ENCODE measurements around the gene SYTL1. TPM values are rescaled to one million over a fixed set of nuclear protein-coding genes. Genes with fewer than 3 reads are reported as not detected.

SYTL1 gene
- total RNA-seq, 3 donors from 2014 or later, result 5.9 to 6.8 (median 6.3) TPM

- ATAC-seq (no peak), DNase-seq (no peak)
- H3K4me3 Mint-ChIP-seq, result no peak overlapping the region
- H3K9me3 Mint-ChIP-seq, result no peaks in the 10 kb centered on the region
- no peaks in the 10 kb centered on the region for H3K27me3 Mint-ChIP-seq (ENCODE audit: low read depth)
- H3K4me1 Mint-ChIP-seq (ENCODE audit: low read depth), result no peaks in the 10 kb centered on the region
- H3K36me3 Mint-ChIP-seq (ENCODE audit: insufficient read depth), result peaks cover 3% of the 10 kb centered on the region
Observed at GRCh38 chr1:27306071-27306470, 35.8 kb upstream of the SYTL1 start.

GRCh38 chr1:27306892-27307761 lies 34.7 kb upstream of the SYTL1 start:
- H3K27me3 Mint-ChIP-seq (ENCODE audit: low read depth), result no peaks in the 10 kb centered on the region
- ATAC-seq, result no peak
- no peak for DNase-seq
- no peaks in the 10 kb centered on the region for H3K9me3 Mint-ChIP-seq
- H3K36me3 Mint-ChIP-seq (ENCODE audit: insufficient read depth), result peaks cover 1% of the 10 kb centered on the region
- no peaks in the 10 kb centered on the region for H3K4me1 Mint-ChIP-seq (ENCODE audit: low read depth)
- no peak overlapping the region for H3K4me3 Mint-ChIP-seq

- Mint-ChIP-seq H3K27me3 (ENCODE audit: low read depth) (no peaks in the 10 kb centered on the region), H3K9me3 (no peaks in the 10 kb centered on the region), H3K4me1 (ENCODE audit: low read depth) (no peaks in the 10 kb centered on the region), H3K4me3 (no peak overlapping the region), H3K36me3 (ENCODE audit: insufficient read depth) (no peaks in the 10 kb centered on the region)
- ATAC-seq, result no peak
- DNase-seq, result no peak
Observed at GRCh38 chr1:27307874-27308598, 33.8 kb upstream of the SYTL1 start.

GRCh38 chr1:27314169-27314568 lies 27.7 kb upstream of the SYTL1 start:
- DNase-seq (no peak), ATAC-seq (no peak)
- H3K27me3 Mint-ChIP-seq (ENCODE audit: low read depth), result no peaks in the 10 kb centered on the region

GRCh38 chr1:27314737-27315136 lies 27.1 kb upstream of the SYTL1 start:
- Mint-ChIP-seq H3K9me3 (no peaks in the 10 kb centered on the region), H3K27me3 (ENCODE audit: low read depth) (peaks cover 2% of the 10 kb centered on the region), H3K4me1 (ENCODE audit: low read depth) (no peaks in the 10 kb centered on the region), H3K4me3 (no peak overlapping the region), H3K36me3 (ENCODE audit: insufficient read depth) (no peaks in the 10 kb centered on the region)
- ATAC-seq, result no peak
- DNase-seq, result no peak

More at GRCh38 chr1:27314169-27314568, 27.7 kb upstream of the SYTL1 start:
- Mint-ChIP-seq H3K4me3 (no peak overlapping the region), H3K4me1 (ENCODE audit: low read depth) (no peaks in the 10 kb centered on the region), H3K9me3 (no peaks in the 10 kb centered on the region), H3K36me3 (ENCODE audit: insufficient read depth) (no peaks in the 10 kb centered on the region)

GRCh38 chr1:27316860-27317259 lies 25.0 kb upstream of the SYTL1 start:
- Mint-ChIP-seq H3K36me3 (ENCODE audit: insufficient read depth) (no peaks in the 10 kb centered on the region), H3K4me3 (no peak overlapping the region), H3K27me3 (ENCODE audit: low read depth) (peaks cover 6% of the 10 kb centered on the region)

GRCh38 chr1:27318136-27318535 lies 23.7 kb upstream of the SYTL1 start:
- DNase-seq (no peak), ATAC-seq (no peak)
- Mint-ChIP-seq H3K4me1 (ENCODE audit: low read depth) (peaks cover 9% of the 10 kb centered on the region), H3K36me3 (ENCODE audit: insufficient read depth) (no peaks in the 10 kb centered on the region), H3K27me3 (ENCODE audit: low read depth) (peaks cover 6% of the 10 kb centered on the region), H3K4me3 (no peak overlapping the region), H3K9me3 (no peaks in the 10 kb centered on the region)

More at GRCh38 chr1:27316860-27317259, 25.0 kb upstream of the SYTL1 start:
- peaks cover 7% of the 10 kb centered on the region for H3K4me1 Mint-ChIP-seq (ENCODE audit: low read depth)
- DNase-seq, result no peak
- no peak for ATAC-seq
- no peaks in the 10 kb centered on the region for H3K9me3 Mint-ChIP-seq

GRCh38 chr1:27318596-27318995 lies 23.2 kb upstream of the SYTL1 start:
- peaks cover 6% of the 10 kb centered on the region for H3K27me3 Mint-ChIP-seq (ENCODE audit: low read depth)
- peaks cover 12% of the 10 kb centered on the region for H3K4me1 Mint-ChIP-seq (ENCODE audit: low read depth)
- no peak for DNase-seq
- no peak overlapping the region for H3K4me3 Mint-ChIP-seq
- no peak for ATAC-seq
- no peaks in the 10 kb centered on the region for H3K36me3 Mint-ChIP-seq (ENCODE audit: insufficient read depth)
- no peaks in the 10 kb centered on the region for H3K9me3 Mint-ChIP-seq

- ATAC-seq (peak; percentile 98), DNase-seq (peak; percentile 95)
- Mint-ChIP-seq H3K4me1 (ENCODE audit: low read depth) (peaks cover 46% of the 10 kb centered on the region), H3K36me3 (ENCODE audit: insufficient read depth) (peaks cover 19% of the 10 kb centered on the region), H3K27me3 (ENCODE audit: low read depth) (peaks cover 6% of the 10 kb centered on the region), H3K9me3 (no peaks in the 10 kb centered on the region), H3K4me3 (peak within 1 kb of the TSS; percentile 97)
Observed at GRCh38 chr1:27321813-27322568, 19.8 kb upstream of the SYTL1 start, which contains the start of gene TMEM222. TSS of gene TMEM222 (plus strand) at chr1:27322163. CDS start at chr1:27322198, 35 bp downstream.

- H3K9me3 Mint-ChIP-seq, result no peaks in the 10 kb centered on the region
- peaks cover 6% of the 10 kb centered on the region for H3K27me3 Mint-ChIP-seq (ENCODE audit: low read depth)
- H3K36me3 Mint-ChIP-seq (ENCODE audit: insufficient read depth), result peaks cover 20% of the 10 kb centered on the region
- H3K4me3 Mint-ChIP-seq, result peak overlapping the region; percentile 97
- H3K4me1 Mint-ChIP-seq (ENCODE audit: low read depth), result peaks cover 49% of the 10 kb centered on the region
- DNase-seq, result no peak
- no peak for ATAC-seq
Observed at GRCh38 chr1:27322569-27323240, 19.1 kb upstream of the SYTL1 start.

- Mint-ChIP-seq H3K27me3 (ENCODE audit: low read depth) (peaks cover 2% of the 10 kb centered on the region), H3K9me3 (no peaks in the 10 kb centered on the region), H3K4me3 (no peak overlapping the region), H3K36me3 (ENCODE audit: insufficient read depth) (peaks cover 27% of the 10 kb centered on the region), H3K4me1 (ENCODE audit: low read depth) (peaks cover 65% of the 10 kb centered on the region)
- ATAC-seq (no peak), DNase-seq (no peak)
Observed at GRCh38 chr1:27325286-27325685, 16.5 kb upstream of the SYTL1 start.

- DNase-seq (no peak), ATAC-seq (no peak)
- Mint-ChIP-seq H3K4me1 (ENCODE audit: low read depth) (peaks cover 69% of the 10 kb centered on the region), H3K4me3 (no peak overlapping the region), H3K27me3 (ENCODE audit: low read depth) (no peaks in the 10 kb centered on the region), H3K36me3 (ENCODE audit: insufficient read depth) (peaks cover 40% of the 10 kb centered on the region), H3K9me3 (no peaks in the 10 kb centered on the region)
Observed at GRCh38 chr1:27327964-27328363, 13.9 kb upstream of the SYTL1 start.

- H3K4me3 Mint-ChIP-seq, result no peak overlapping the region
- no peaks in the 10 kb centered on the region for H3K27me3 Mint-ChIP-seq (ENCODE audit: low read depth)
- H3K36me3 Mint-ChIP-seq (ENCODE audit: insufficient read depth), result peaks cover 36% of the 10 kb centered on the region
- ATAC-seq (no peak), DNase-seq (no peak)
- no peaks in the 10 kb centered on the region for H3K9me3 Mint-ChIP-seq
- H3K4me1 Mint-ChIP-seq (ENCODE audit: low read depth), result peaks cover 47% of the 10 kb centered on the region
Observed at GRCh38 chr1:27330786-27331185, 11.0 kb upstream of the SYTL1 start.

GRCh38 chr1:27331426-27331825 lies 10.4 kb upstream of the SYTL1 start:
- H3K4me3 Mint-ChIP-seq, result no peak overlapping the region
- H3K4me1 Mint-ChIP-seq (ENCODE audit: low read depth), result peaks cover 41% of the 10 kb centered on the region
- ATAC-seq (no peak), DNase-seq (no peak)
- no peaks in the 10 kb centered on the region for H3K27me3 Mint-ChIP-seq (ENCODE audit: low read depth)
- no peaks in the 10 kb centered on the region for H3K9me3 Mint-ChIP-seq
- H3K36me3 Mint-ChIP-seq (ENCODE audit: insufficient read depth), result peaks cover 34% of the 10 kb centered on the region
